ENCODE data around the gene TAP2.

Gene TAP2

DNA sequence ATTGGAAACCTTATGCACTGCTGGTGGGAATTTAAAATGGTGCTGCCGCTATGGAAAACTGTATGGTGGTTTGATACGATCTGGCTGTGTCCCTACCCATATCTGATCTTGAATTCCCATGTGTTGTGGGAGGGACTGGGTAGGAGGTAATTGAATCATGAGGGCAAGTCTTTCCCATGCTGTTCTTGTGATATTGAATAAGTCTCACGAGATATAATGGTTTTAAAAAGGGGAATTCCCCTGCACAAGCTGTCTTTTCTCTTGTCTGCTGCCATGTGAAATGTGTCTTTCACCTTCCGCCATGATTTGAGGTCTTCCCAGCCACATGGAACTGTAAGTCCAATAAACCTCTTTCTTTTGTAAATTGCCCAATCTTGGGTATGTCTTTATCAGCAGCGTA, 4.9 kb downstream of the TAP2 start:
- no peak overlapping the region for H3K4me3 ChIP-seq (replicated peaks; ENCODE audit: low read depth, low read length)
- TF ChIP-seq, protein P1, sequence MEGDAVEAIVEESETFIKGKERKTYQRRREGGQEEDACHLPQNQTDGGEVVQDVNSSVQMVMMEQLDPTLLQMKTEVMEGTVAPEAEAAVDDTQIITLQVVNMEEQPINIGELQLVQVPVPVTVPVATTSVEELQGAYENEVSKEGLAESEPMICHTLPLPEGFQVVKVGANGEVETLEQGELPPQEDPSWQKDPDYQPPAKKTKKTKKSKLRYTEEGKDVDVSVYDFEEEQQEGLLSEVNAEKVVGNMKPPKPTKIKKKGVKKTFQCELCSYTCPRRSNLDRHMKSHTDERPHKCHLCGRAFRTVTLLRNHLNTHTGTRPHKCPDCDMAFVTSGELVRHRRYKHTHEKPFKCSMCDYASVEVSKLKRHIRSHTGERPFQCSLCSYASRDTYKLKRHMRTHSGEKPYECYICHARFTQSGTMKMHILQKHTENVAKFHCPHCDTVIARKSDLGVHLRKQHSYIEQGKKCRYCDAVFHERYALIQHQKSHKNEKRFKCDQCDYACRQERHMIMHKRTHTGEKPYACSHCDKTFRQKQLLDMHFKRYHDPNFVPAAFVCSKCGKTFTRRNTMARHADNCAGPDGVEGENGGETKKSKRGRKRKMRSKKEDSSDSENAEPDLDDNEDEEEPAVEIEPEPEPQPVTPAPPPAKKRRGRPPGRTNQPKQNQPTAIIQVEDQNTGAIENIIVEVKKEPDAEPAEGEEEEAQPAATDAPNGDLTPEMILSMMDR (IDR thresholded peaks at IDR 0.05; ENCODE audit: low read depth, low read length, missing control alignments): no peak
- no peak for DNase-seq (ENCODE audit: extremely low read depth, low read depth)

DNA sequence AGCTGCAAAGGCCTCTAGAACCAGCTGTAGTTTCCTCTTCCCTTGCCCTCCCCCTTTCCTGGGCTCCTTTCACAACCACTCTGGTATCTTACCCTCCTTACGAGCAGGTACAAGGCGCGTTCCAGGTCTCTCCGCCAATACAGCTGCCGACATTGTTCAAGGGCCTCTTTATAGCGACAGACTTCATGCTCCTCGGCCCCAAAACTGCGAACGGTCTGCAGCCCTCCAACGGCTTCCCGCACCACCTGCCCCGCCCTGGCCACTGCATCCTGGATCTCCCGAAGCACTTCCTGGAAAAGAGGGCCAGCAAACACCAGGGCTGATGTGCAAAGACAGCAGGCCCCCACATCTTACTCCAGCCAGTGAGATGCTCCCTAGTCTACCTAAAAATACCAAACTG, 6.0 kb downstream of the TAP2 start:
- H3K4me3 ChIP-seq (replicated peaks; ENCODE audit: low read depth, low read length): no peak overlapping the region
- DNase-seq (ENCODE audit: extremely low read depth, low read depth): no peak
- TF ChIP-seq, protein P1 (IDR thresholded peaks at IDR 0.05; ENCODE audit: low read depth, low read length, missing control alignments): no peak

DNA sequence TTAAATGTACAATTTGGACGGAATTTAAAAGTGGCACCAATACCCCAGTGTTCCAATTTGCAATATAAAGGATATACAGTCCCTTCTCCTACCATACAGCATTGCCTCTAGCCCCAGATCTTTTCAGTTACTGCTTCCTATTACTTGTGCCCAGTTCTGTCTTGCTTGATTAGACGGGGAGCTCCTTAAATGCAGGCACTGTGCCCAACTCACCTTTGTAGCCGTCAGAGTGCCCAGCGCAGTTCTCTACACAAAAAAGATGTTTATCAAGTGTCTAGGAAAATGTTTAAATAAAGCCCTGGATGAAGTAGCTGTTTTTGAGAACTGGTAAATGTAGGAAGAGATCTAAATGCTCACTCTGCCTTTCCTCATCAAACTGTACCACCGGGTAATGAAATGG, 7.6 kb downstream of the TAP2 start:
- DNase-seq (ENCODE audit: extremely low read depth, low read depth): no peak
- TF ChIP-seq, protein P1 (IDR thresholded peaks at IDR 0.05; ENCODE audit: low read depth, low read length, missing control alignments): no peak
- H3K4me3 ChIP-seq (replicated peaks; ENCODE audit: low read depth, low read length): no peak overlapping the region

DNA sequence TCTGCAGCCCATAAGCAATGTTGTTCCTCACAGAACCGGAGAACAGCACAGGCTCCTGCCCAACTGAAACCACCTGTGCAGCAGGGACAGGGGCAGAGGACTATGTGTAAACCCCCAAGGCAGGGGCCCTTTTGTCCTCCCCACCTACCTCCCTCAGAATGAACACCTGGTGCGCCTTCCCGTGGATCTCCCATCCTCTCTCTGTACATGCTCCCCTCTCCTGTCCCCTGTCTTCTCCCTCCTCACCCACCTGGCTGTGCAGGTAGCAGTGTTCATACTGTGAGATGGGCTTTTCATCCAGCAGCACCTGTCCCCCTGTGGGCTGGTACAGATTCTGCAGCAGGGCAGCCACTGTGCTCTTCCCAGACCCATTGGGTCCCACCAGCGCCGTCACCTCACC, 8.5 kb downstream of the TAP2 start:
- DNase-seq (ENCODE audit: extremely low read depth, low read depth): no peak
- TF ChIP-seq, protein P1 (IDR thresholded peaks at IDR 0.05; ENCODE audit: low read depth, low read length, missing control alignments): no peak
- no peak overlapping the region for H3K4me3 ChIP-seq (replicated peaks; ENCODE audit: low read depth, low read length)

DNA sequence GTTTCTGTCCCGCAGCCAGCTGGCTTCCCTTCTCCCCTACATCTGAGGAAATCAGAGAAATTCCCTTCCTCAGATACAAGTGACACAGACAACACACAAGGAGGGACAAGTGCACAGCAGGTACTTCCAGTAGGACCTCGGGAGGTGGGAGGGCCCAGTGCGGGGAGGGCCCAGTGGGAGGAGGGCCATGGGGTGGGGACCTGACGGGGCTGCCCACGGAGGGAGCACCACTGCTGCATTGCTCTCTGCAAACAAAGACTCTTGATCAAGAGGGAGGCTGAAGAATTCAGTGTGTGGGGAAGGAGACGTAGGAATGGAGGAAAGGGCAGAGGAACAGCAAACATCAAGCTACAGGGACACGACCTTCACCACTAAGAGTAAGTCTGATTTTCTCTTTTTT, 9.0 kb downstream of the TAP2 start:
- TF ChIP-seq, protein P1 (IDR thresholded peaks at IDR 0.05; ENCODE audit: low read depth, low read length, missing control alignments): no peak

DNA sequence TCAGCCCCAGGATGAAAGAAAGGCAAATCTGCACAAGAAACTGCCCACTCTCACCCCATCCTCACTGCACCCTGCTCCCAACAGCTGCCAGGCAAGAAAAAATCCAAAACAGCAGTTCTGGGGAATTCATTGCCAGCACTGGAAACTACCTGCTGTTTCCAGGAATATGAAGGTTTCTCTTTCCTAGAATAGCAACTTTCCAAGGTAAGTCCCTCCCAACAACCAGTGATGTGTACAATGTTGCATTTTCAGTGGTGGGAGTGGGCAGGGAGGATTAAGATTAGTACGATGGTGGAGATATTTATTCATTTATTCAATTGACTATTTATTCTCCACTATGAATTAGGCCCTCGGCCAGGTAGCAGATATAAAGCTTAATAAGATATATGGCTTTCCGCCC, 11.5 kb downstream of the TAP2 start:
- no peak for DNase-seq (ENCODE audit: extremely low read depth, low read depth)
- TF ChIP-seq, protein P1 (IDR thresholded peaks at IDR 0.05; ENCODE audit: low read depth, low read length, missing control alignments): no peak
- no peak overlapping the region for H3K4me3 ChIP-seq (replicated peaks; ENCODE audit: low read depth, low read length)

More for the DNA sequence above, 9.0 kb downstream of the TAP2 start:
- H3K4me3 ChIP-seq (replicated peaks; ENCODE audit: low read depth, low read length): no peak overlapping the region
- no peak for DNase-seq (ENCODE audit: extremely low read depth, low read depth)

DNA sequence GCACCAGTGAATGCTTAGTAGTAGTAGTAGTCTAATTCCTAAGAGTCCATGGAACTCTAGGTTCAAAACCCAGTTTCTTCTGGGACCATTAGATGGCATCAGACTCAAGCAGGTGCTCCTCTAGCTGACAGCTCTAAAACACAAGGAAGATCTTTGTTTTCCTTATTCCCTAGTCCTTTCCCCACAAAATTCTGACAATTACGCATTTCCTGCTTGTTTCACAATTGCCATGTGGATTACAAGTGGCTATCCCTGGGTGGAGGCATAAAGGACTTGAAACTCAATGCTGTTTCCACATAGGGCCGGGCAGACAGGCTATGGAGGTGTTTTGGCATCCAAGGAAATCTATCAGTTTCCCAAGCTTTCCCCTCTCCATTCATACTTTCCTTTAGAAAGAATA, 12.6 kb downstream of the TAP2 start:
- TF ChIP-seq, protein P1 (IDR thresholded peaks at IDR 0.05; ENCODE audit: low read depth, low read length, missing control alignments): peak; percentile 33
- DNase-seq (ENCODE audit: extremely low read depth, low read depth): no peak
- no peak overlapping the region for H3K4me3 ChIP-seq (replicated peaks; ENCODE audit: low read depth, low read length)

Data from HFF-Myc (cell line).